GM18951 (cell line): ENCODE results near the gene SLC9A9.

Experiments used
- POLR2A ChIP-seq: IDR thresholded peaks from 4 replicates; pipeline ENCODE4 v1.6.1; 2011; ENCODE audit warnings: mild to moderate bottlenecking; ENCODE audit not compliant: insufficient read length, insufficient read depth; ENCODE audit errors: extremely low read depth
- in situ Hi-C: fragments of 300-500 bp; cut with MboI; formaldehyde crosslinking; loops from one replicate; pipeline ENCODE4 v1.12.0; 2022; ENCODE audit warnings: low sequenced_read_pairs, mixed read lengths, inconsistent platforms; ENCODE audit not compliant: unreplicated experiment

SLC9A9 gene

DNA sequence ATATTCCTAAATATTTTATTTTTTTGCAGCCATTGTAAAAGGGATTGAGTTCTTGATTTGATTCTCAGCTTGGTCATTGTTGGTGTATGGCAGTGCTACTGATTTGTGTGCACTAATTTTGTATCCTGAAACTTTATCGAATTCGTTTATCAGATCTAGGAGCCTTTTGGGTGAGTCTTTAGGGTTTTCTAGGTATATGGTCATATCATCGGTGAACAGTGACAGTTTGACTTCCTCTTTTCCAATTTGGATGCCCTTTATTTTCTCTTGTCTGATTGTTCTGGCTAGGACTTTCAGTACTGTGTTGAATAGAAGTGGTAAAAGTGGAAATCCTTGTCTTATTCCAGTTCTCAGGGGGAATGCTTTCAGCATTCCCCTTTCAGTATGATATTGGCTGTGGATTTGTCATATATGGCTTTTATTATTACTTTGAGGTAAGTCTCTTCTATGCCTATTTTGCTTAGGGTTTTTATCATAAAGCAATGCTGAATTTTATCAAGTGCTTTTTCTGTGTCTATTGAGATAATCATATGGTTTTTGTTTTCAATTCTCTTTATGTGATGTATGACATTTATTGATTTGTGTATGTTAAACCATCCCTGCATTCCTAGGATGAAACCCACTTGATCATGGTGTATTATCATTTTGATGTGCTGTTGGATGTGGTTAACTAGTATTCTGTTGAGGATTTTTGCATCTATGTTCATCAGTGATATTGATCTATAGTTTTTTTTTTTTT, 11.4 kb upstream of the SLC9A9 start:
- no peak for TF ChIP-seq POLR2A
- in situ Hi-C loops, result no loop called here

- TF ChIP-seq POLR2A, result no peak
- in situ Hi-C loops, result no loop called here
Observed at GRCh38 chr3:143856252-143856970, 8.1 kb upstream of the SLC9A9 start.

GRCh38 chr3:143855183-143855582, 6.9 kb upstream of the SLC9A9 start:
- TF ChIP-seq POLR2A, result no peak
- in situ Hi-C loops, result no loop called here

GRCh38 chr3:143851331-143852017, 3.2 kb upstream of the SLC9A9 start:
- in situ Hi-C loops, result no loop called here
- no peak for TF ChIP-seq POLR2A

- TF ChIP-seq POLR2A, result no peak
- in situ Hi-C loops, result no loop called here
Observed at GRCh38 chr3:143850877-143851276, 2.6 kb upstream of the SLC9A9 start.

DNA sequence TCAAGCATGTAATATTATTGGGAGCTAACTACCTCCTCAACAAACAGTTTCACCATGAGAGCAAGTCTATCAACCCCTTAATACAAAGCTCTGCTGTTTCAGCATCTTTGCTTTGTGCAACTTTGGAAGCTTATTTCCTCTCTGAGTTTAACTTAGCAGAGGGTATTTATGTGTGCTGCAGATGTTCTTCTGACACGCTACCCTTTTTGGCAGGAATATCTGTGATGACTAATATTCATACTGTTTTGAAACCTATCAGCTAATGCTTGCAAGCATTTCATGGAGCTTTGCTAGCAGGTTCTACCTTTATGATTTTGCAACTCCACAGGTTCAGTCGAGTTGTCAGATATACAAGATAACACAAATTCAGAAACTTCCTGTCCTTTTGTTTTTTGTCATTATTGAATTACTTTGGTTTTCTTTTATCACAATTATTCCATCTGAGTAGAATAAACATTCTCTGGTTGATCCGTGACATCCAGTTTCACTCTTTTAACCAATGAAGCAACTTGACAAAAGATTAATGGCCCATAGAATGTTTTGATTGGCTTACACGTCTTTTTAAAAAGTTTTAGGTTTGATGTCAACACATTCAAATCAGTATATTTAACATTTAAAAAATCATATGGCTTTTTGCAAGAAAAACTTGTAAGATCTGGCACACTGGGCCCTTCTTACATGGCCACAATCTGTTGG, 1.7 kb upstream of the SLC9A9 start:
- in situ Hi-C loops, result no loop called here
- no peak for TF ChIP-seq POLR2A

GRCh38 chr3:143848704-143849103, 436 bp upstream of the SLC9A9 start:
- in situ Hi-C loops, result no loop called here
- TF ChIP-seq POLR2A, result no peak

DNA sequence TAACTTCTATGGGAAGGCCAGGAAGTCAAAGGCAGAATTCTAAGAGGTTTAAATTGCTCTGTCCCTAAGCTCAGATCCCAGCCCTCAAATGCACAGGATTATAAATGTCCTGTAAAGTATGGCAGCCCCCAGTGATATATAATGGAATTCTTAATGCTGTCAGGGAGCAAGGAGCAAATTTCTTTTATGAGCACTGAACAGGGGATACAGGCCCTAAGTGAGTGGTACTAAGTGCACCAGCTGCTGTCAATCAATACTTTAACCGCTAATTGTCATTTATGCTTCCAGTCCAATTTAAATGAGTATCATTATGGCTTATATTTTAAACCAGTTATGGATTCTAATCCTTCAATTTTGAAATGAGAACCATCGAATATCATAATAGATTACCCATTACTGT, 4.7 kb downstream of the SLC9A9 start:
- in situ Hi-C loops, result no loop called here
- no peak for TF ChIP-seq POLR2A

GRCh38 chr3:143840636-143841035, 7.6 kb downstream of the SLC9A9 start:
- in situ Hi-C loops, result no loop called here
- TF ChIP-seq POLR2A, result no peak

GRCh38 chr3:143839980-143840379, 8.3 kb downstream of the SLC9A9 start:
- no peak for TF ChIP-seq POLR2A
- in situ Hi-C loops, result no loop called here

- in situ Hi-C loops, result no loop called here
- no peak for TF ChIP-seq POLR2A
Observed at GRCh38 chr3:143837076-143837475, 11.2 kb downstream of the SLC9A9 start.

DNA sequence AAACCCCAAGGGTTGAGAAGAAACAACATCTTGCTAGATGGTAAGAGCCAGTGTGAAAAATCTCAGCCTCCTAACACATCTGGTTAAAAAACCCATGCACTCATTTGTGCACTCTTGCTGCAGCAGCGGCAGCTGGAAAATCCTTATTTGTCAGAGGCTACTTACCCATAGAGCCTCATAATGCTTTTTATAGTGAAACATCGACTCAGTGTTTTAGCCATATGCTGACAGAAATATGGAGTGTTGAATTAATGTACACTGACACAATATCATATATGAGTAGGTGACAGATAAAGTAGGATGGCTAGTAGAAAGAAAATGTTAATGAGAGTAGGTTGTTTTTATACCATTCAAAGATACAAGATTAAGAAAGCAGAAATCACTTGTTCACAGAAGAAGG, 13.0 kb downstream of the SLC9A9 start:
- no peak for TF ChIP-seq POLR2A
- in situ Hi-C loops, result no loop called here

DNA sequence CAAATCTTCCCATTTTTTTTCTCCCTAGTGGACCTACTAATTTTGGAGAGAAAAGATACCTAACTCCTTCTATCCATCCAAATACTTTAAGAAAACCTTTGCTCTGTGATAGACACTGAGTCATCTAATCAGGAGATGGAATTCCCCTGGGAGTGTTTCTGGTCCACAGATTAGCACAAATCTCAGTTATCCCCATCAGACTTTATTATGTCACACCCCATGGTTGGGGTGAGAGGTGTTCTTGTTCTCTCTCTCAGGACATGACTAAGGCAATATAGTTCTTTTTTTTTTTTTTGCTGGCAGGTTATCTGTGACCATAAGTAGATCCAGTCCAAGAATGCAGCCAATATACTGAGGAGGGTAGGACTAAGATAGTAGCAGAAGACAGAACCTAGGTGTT, 15.8 kb downstream of the SLC9A9 start:
- in situ Hi-C loops, result no loop called here
- TF ChIP-seq POLR2A, result no peak
